ENCODE results near the gene ANO5. TPM values are rescaled to one million over a fixed set of nuclear protein-coding genes. Genes with fewer than 3 reads are reported as not detected.

The ANO5 gene
- total RNA-seq, 1 donor from 2014 or later, result 16.5 TPM

- Mint-ChIP-seq H3K4me3 (no peak overlapping the region), H3K4me1 (no peaks in the 10 kb centered on the region), H3K9me3 (no peaks in the 10 kb centered on the region), H3K36me3 (no peaks in the 10 kb centered on the region), H3K27me3 (ENCODE audit: insufficient read depth, low read depth) (no peaks in the 10 kb centered on the region), H3K27ac (no peak overlapping the region)
- no peak overlapping the region for H3K4me3 ChIP-seq
- H3F3A ChIP-seq (ENCODE audit: low read depth), result no peaks in the 10 kb centered on the region
- no peaks in the 10 kb centered on the region for H3K79me2 ChIP-seq (ENCODE audit: low read depth)
- no peak overlapping the region for H3K9ac ChIP-seq
- no peaks in the 10 kb centered on the region for H3K9me3 ChIP-seq (ENCODE audit: low read depth)
- no peaks in the 10 kb centered on the region for H3K36me3 ChIP-seq
- no peaks in the 10 kb centered on the region for H3K27me3 ChIP-seq
- no peaks in the 10 kb centered on the region for H4K20me1 ChIP-seq (ENCODE audit: low read depth)
- H3K27ac ChIP-seq, result no peak overlapping the region
- H2AFZ ChIP-seq (replicated peaks), result no peak overlapping the region
- TF ChIP-seq EZH2phosphoT487 (IDR thresholded peaks at IDR 0.05), result no peak
- no peak for TF ChIP-seq CTCF (IDR thresholded peaks at IDR 0.05)
- TF ChIP-seq EZH2 (IDR thresholded peaks at IDR 0.05), result no peak
- H3K4me2 ChIP-seq, result no peak overlapping the region
- H3K4me1 ChIP-seq, result no peaks in the 10 kb centered on the region
- no peak for DNase-seq (ENCODE audit: low spot score)
These were observed 24.1 kb downstream of the ANO5 start for GRCh38 chr11:22216940-22217339.

GRCh38 chr11:22221143-22221542, 28.3 kb downstream of the ANO5 start:
- no peaks in the 10 kb centered on the region for H3K27me3 ChIP-seq
- Mint-ChIP-seq H3K9me3 (no peaks in the 10 kb centered on the region), H3K4me3 (no peak overlapping the region), H3K27me3 (ENCODE audit: insufficient read depth, low read depth) (no peaks in the 10 kb centered on the region), H3K36me3 (no peaks in the 10 kb centered on the region), H3K4me1 (no peaks in the 10 kb centered on the region), H3K27ac (no peak overlapping the region)
- no peak for TF ChIP-seq EZH2 (IDR thresholded peaks at IDR 0.05)
- no peak for TF ChIP-seq EZH2phosphoT487 (IDR thresholded peaks at IDR 0.05)
- TF ChIP-seq CTCF (IDR thresholded peaks at IDR 0.05), result no peak
- no peaks in the 10 kb centered on the region for H3F3A ChIP-seq (ENCODE audit: low read depth)
- H3K4me3 ChIP-seq, result no peak overlapping the region
- H3K9ac ChIP-seq, result no peak overlapping the region
- no peak overlapping the region for H2AFZ ChIP-seq (replicated peaks)
- no peak for DNase-seq (ENCODE audit: low spot score)
- no peak overlapping the region for H3K27ac ChIP-seq
- H3K79me2 ChIP-seq (ENCODE audit: low read depth), result no peaks in the 10 kb centered on the region
- H3K36me3 ChIP-seq, result no peaks in the 10 kb centered on the region
- H3K9me3 ChIP-seq (ENCODE audit: low read depth), result no peaks in the 10 kb centered on the region
- H4K20me1 ChIP-seq (ENCODE audit: low read depth), result no peaks in the 10 kb centered on the region
- H3K4me2 ChIP-seq, result no peak overlapping the region
- H3K4me1 ChIP-seq, result no peaks in the 10 kb centered on the region

- H4K20me1 ChIP-seq (ENCODE audit: low read depth), result no peaks in the 10 kb centered on the region
- H3K9me3 Mint-ChIP-seq, result no peaks in the 10 kb centered on the region
- no peaks in the 10 kb centered on the region for H3K4me1 Mint-ChIP-seq
- H3K27me3 ChIP-seq, result no peaks in the 10 kb centered on the region
- TF ChIP-seq CTCF (IDR thresholded peaks at IDR 0.05) (no peak), EZH2 (IDR thresholded peaks at IDR 0.05) (no peak), EZH2phosphoT487 (IDR thresholded peaks at IDR 0.05) (no peak)
- H3K36me3 Mint-ChIP-seq, result no peaks in the 10 kb centered on the region
- H3K27ac ChIP-seq, result no peak overlapping the region
- H3K4me2 ChIP-seq, result no peak overlapping the region
- no peak overlapping the region for H3K9ac ChIP-seq
- H3F3A ChIP-seq (ENCODE audit: low read depth), result no peaks in the 10 kb centered on the region
- no peaks in the 10 kb centered on the region for H3K36me3 ChIP-seq
- H3K4me3 ChIP-seq, result no peak overlapping the region
- H3K79me2 ChIP-seq (ENCODE audit: low read depth), result no peaks in the 10 kb centered on the region
- H3K27me3 Mint-ChIP-seq (ENCODE audit: insufficient read depth, low read depth), result no peaks in the 10 kb centered on the region
- H3K27ac Mint-ChIP-seq, result no peak overlapping the region
- H3K9me3 ChIP-seq (ENCODE audit: low read depth), result no peaks in the 10 kb centered on the region
- H2AFZ ChIP-seq (replicated peaks), result no peak overlapping the region
- H3K4me3 Mint-ChIP-seq, result no peak overlapping the region
- no peak for DNase-seq (ENCODE audit: low spot score)
- H3K4me1 ChIP-seq, result no peaks in the 10 kb centered on the region
These were observed 32.3 kb downstream of the ANO5 start for GRCh38 chr11:22225190-22225589.

Data from neural progenitor cell (in vitro differentiated cells).